ENCODE data around the gene EIF3A. TPM values are rescaled to one million over a fixed set of nuclear protein-coding genes. Genes with fewer than 3 reads are reported as not detected.

Gene EIF3A
- total RNA-seq, 4 donors from 2014 or later: 118 to 147 (median 128) TPM

DNA sequence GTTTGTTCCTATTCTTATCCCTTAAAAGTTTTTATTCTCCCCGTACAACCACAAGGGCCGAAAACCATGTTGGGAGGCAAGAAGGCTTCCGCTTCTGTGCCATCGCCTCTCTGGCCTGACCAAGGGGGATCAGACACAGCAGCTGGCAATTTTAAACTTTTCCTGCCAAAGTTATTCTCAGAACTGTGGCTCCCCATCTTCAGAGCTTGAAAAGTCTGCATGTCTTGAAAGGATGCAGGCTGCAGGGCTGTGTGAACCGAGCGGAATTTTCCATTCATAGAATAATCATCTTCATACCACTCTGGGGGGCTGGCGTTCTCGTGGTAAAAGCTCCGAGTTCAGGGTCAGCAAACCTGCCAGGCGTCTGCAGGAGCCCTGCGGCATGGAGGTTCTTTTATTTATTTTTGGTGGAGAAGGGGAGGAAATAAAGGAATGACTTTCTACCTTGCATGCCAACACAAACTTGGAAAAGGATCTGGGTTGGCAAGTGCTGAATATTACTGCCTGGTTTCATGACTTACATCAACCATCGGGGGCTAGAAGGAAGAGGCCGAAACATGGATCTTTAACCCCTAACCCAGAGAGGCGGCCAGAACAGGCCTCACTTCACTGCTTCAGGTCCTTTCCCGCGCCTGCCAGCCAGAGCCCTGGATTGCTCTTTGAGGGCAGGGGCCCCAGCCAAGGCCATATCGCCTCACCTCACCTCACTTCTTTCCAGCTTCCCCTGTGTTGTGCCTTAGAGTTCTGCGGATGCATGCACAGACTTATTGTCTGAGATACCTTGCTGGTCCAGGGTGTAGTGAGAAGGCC is 54.1 kb downstream of the EIF3A start:
- intact Hi-C loops (cut with DNase I): loop anchor here (10.0 kb wide), 1 partner anchor 62 kb away; no protein-coding TSS in a partner anchor
- peaks cover 40 to 82% (median 55%) of the 10 kb centered on the region in 4 donors for H3K4me1 ChIP-seq
- DNase-seq (ENCODE audit: extremely low spot score): peak; percentile 92
- no peaks in the 10 kb centered on the region for H3K36me3 ChIP-seq
- H3K27ac ChIP-seq (replicated peaks in 1 of 4): peak overlapping the region; percentile 87 to 92 (median 88)
- no peak overlapping the region for H3K4me3 ChIP-seq
- H3K9me3 ChIP-seq: no peaks in the 10 kb centered on the region
- no peaks in the 10 kb centered on the region for H3K27me3 ChIP-seq
- 31% methylated on average over 13 of the region's 18 CpGs for WGBS
- TF ChIP-seq, protein P1, sequence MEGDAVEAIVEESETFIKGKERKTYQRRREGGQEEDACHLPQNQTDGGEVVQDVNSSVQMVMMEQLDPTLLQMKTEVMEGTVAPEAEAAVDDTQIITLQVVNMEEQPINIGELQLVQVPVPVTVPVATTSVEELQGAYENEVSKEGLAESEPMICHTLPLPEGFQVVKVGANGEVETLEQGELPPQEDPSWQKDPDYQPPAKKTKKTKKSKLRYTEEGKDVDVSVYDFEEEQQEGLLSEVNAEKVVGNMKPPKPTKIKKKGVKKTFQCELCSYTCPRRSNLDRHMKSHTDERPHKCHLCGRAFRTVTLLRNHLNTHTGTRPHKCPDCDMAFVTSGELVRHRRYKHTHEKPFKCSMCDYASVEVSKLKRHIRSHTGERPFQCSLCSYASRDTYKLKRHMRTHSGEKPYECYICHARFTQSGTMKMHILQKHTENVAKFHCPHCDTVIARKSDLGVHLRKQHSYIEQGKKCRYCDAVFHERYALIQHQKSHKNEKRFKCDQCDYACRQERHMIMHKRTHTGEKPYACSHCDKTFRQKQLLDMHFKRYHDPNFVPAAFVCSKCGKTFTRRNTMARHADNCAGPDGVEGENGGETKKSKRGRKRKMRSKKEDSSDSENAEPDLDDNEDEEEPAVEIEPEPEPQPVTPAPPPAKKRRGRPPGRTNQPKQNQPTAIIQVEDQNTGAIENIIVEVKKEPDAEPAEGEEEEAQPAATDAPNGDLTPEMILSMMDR (IDR thresholded peaks at IDR 0.05): no peak
- TF ChIP-seq POLR2A (IDR thresholded peaks at IDR 0.05; ENCODE audit: low read depth) (no peak), POLR2AphosphoS5 (IDR thresholded peaks at IDR 0.05) (no peak), EP300 (IDR thresholded peaks at IDR 0.05) (no peak)

DNA sequence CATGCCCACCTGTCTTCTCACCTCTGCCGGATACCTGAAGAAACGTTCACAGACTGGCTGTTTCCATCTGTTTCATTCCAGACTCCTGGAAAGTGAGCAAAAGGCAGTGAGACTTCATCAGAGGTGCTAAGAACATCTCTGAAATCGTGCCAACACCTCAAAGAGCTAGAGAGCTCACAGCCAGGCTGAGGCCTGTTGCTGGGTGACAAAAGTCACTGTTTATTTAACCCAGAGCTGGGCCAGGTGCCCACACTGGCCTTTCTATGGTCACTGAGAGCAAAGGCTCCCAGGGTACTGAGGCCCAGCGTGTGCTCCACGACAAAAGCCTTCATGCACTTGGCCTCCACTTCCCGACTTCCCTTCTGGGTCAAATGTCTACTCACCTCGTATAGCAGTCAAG is 54.8 kb downstream of the EIF3A start:
- peak; percentile 78 for DNase-seq (ENCODE audit: extremely low spot score)
- no peaks in the 10 kb centered on the region for H3K27me3 ChIP-seq
- no peaks in the 10 kb centered on the region for H3K36me3 ChIP-seq
- WGBS: 31% methylated on average over 7 of the region's 7 CpGs
- H3K4me1 ChIP-seq: peaks cover 34 to 75% (median 47%) of the 10 kb centered on the region in 4 donors
- no peaks in the 10 kb centered on the region for H3K9me3 ChIP-seq
- TF ChIP-seq POLR2A (IDR thresholded peaks at IDR 0.05; ENCODE audit: low read depth): no peak
- TF ChIP-seq, protein P1 (IDR thresholded peaks at IDR 0.05): no peak
- TF ChIP-seq EP300 (IDR thresholded peaks at IDR 0.05): no peak
- TF ChIP-seq POLR2AphosphoS5 (IDR thresholded peaks at IDR 0.05): peak in 1 of 2 donors; percentile 38
- H3K27ac ChIP-seq (replicated peaks in 1 of 4): peak overlapping the region; percentile 87 to 92 (median 88)
- intact Hi-C loops (cut with DNase I): loop anchor here (10.0 kb wide), 1 partner anchor 61 kb away; no protein-coding TSS in a partner anchor
- no peak overlapping the region for H3K4me3 ChIP-seq

DNA sequence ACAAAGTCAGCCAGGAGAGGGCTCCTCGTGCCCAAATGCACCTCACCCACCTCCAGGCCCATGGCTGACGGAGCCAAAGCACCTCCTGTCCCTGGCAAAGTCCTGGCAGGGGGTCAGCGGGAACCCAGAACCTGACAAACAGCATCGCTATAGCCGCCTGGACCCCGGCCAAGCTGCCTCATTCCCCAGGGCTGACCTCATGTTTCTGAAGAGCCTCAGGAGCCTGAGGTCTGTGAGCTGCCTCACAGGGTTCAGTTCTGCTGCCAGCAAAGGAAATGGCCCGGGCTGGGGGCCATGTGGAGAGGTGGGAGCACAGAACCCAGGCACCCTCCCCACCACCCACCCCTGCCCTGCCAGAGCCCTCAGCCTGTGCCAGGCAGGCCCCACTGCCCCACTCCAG is 55.3 kb downstream of the EIF3A start:
- Histone ChIP-seq H3K9me3 (no peaks in the 10 kb centered on the region), H3K36me3 (no peaks in the 10 kb centered on the region), H3K27ac (replicated peaks in 1 of 4) (peak overlapping the region; percentile 87 to 92 (median 88)), H3K4me1 (peaks cover 31 to 70% (median 43%) of the 10 kb centered on the region in 4 donors), H3K4me3 (no peak overlapping the region), H3K27me3 (no peaks in the 10 kb centered on the region)
- WGBS: 40% methylated on average over 3 of the region's 7 CpGs
- intact Hi-C loops (cut with DNase I): loop anchor here (10.0 kb wide), 1 partner anchor 61 kb away; no protein-coding TSS in a partner anchor
- TF ChIP-seq EP300 (IDR thresholded peaks at IDR 0.05) (no peak), POLR2AphosphoS5 (IDR thresholded peaks at IDR 0.05) (peak; percentile 49 to 71), POLR2A (IDR thresholded peaks at IDR 0.05; ENCODE audit: low read depth) (no peak)
- TF ChIP-seq, protein P1 (IDR thresholded peaks at IDR 0.05): peak in 1 of 3 experiments; percentile 14
- DNase-seq (ENCODE audit: extremely low spot score): peak; percentile 92

DNA sequence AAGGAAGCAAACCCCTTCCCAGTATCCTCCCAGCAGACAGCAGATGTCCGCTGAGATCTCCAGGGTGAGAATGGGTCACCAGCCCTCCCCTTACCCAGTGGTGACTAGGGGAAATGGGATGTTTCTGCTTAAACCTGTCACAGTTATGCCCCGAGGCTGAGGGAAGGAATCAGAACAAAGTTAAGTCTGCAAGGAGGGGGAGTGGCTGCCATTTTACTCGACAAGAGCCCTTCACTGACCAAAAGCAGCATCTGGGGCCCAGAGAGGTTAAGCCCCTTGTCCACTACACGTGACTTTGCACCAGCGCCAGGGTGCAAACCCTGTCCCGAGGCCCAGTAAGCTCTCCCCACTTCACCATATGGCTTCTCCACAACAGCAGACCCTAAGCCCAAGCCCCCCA is 55.7 kb downstream of the EIF3A start:
- Histone ChIP-seq H3K4me1 (peaks cover 31 to 67% (median 42%) of the 10 kb centered on the region in 4 donors), H3K27me3 (no peaks in the 10 kb centered on the region), H3K9me3 (no peaks in the 10 kb centered on the region), H3K4me3 (no peak overlapping the region), H3K36me3 (no peaks in the 10 kb centered on the region), H3K27ac (replicated peaks in 1 of 4) (peak overlapping the region; percentile 87 to 92 (median 88))
- no peak for TF ChIP-seq POLR2AphosphoS5 (IDR thresholded peaks at IDR 0.05)
- TF ChIP-seq POLR2A (IDR thresholded peaks at IDR 0.05; ENCODE audit: low read depth): no peak
- TF ChIP-seq EP300 (IDR thresholded peaks at IDR 0.05): no peak
- TF ChIP-seq, protein P1 (IDR thresholded peaks at IDR 0.05): no peak
- intact Hi-C loops (cut with DNase I): loop anchor here (10.0 kb wide), 1 partner anchor 60 kb away; no protein-coding TSS in a partner anchor
- DNase-seq (ENCODE audit: extremely low spot score): peak; percentile 79
- WGBS: 53% methylated on average over 6 of the region's 6 CpGs

All from esophagus muscularis mucosa (tissue), 4 donors.